Dedifferentiated amniotic fluid mesenchymal stem cell (primary cell): ENCODE data around the gene BCR.

Source experiments
- DNase-seq: peaks from one replicate; pipeline ENCODE4 v3.0.0-alpha.2; 2016; ENCODE audit errors: extremely low spot score

BCR gene

DNA sequence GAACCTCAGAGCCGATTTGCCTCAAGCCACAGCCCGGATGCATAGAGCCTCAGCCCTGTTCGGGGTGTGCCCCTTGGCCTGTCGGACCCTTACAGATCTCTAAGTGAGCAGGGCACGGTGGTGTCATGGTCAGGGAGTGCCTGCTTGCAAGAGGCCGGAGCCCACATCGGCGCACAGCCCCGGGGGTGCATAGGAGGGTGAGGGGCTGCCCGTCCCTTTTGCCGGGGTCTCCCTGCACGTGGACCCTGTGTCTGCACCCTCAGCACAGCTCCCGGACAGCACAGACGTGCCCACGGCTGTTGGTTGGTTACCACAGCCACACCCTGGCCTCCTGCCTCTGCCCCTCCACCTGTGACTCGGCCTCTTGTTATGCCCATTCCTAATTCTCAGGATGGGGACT lies 28.5 kb upstream of the BCR start:
- DNase-seq = no peak

DNA sequence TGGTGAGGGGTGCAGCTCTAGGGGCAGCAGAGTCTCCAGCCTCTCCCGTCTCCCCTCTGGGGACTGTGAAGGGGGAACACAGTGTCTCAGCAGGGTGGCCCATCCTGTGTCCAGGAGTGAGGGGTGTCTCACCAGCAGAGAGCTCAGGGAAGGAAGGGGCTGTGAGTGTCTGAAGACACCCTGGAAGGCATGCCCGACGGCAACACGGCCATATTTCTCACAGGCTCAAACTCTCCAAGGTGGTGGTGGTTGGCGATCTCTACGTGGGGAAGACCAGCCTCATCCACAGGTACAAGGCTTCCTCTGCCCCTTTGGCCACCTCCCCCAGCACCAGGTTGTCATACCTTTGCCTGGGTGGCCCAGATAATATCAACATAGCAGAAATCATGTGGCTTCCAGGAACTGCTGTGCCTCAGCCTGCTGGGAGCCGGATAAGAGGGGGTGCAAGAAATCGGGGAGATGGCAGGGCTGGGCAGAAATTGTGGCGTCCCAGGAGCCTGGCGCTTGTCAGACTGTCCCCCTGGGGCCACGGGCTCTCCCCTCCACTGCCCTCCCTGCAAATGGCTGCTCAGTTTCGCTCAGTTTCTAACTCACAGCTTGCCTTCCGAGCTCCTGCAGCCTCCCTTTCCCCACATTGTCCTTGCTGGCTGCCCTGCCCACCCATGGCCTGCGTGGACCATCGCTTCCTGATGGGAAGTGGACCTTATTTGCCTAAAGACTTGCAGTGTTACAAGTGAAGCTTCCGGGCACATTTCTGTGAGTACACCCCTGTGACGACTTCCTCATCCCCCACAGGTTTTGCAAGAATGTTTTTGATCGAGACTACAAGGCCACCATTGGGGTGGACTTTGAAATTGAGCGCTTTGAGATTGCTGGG lies 27.8 kb upstream of the BCR start:
- DNase-seq = no peak

- DNase-seq = no peak
Measured at GRCh38 chr22:23153994-23154393, 26.3 kb upstream of the BCR start.

DNA sequence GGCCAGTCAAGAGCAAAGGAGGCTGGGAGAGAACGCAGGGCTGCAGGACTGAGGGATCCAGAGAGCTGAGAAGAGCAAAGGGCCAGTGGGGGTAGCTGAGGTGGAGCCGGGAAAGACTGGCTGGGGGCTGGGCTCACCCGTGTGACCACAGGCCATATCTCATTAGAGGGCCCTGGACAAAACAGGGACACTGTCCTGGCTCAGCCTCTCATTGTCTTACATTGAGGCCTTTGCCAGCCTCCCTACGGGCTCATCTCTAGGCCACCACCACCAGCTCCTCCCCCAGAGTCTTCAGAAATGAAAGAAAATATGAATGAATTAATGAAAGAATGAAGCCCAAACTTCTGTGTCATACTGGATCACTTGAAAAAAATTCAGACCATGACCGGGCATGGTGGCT lies 25.8 kb upstream of the BCR start:
- no peak for DNase-seq

DNA sequence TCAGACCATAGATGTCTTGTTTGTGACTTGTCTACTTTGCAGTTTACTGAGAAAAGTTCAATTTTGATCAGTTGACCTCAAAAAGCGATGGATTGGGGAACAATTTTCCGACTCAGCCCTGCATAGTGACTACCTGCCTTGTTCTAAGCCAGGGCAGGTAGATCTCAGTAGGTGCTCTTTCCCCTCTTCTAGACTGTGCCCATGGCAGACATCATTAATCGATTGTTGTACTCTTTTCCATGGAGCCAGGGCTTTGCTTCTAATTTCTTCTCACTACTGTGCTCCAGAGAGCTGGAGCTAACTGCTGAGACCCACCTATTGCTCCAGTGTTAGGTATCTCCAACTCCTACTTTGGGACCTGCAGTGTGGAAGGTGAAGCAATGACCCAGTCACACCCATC lies 25.2 kb upstream of the BCR start:
- no peak for DNase-seq

- DNase-seq = no peak
Measured at GRCh38 chr22:23155831-23156230, 24.5 kb upstream of the BCR start.

- DNase-seq = no peak
Measured at GRCh38 chr22:23156286-23156685, 24.0 kb upstream of the BCR start.

DNA sequence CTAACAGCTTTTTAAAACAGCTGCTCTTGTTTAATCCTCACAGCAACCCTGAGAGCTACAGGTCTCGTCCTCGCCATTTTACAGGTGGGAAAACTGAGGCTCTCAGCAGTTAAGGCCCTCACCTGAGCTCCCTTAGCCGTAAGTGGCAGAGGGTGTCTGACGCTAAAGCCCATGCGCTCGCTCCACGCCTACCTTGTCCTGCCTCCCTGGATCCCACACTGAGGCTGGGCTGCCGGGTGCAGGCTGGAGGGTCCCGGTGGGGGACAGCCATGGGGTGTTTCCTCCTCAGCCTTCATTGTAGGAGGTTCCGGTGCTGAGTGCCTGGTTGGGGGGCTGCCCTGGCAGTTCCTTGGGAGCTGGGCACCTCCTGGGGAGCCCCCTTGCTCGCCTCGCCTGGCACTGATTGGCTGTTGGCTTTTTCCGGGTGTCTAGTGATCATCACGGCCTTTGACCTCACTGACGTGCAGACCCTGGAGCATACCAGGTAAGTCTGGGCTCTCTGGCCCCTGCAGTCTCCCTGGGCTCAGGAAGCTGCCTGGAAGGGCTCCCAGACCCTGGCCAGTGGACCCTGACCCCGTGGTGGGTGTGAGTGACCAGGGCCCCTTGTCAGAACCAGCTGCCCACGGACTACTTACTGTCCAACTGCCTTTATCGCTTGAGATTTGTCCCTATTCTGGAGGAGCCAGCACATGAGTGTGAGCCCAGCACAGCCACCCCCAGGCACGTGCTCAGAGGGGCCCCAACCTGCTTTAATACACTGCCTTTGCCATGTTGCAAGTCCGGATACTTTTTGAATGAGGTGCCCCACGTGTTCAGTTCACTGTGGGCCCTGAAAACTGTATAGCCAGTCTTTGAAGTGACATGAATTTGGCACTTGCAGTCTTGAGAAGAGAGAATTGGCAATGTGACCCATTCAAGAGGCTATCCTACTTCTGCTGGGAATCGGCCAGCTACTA lies 22.5 kb upstream of the BCR start:
- no peak for DNase-seq

- DNase-seq = no peak
Measured at GRCh38 chr22:23158516-23159290, 21.6 kb upstream of the BCR start.

DNA sequence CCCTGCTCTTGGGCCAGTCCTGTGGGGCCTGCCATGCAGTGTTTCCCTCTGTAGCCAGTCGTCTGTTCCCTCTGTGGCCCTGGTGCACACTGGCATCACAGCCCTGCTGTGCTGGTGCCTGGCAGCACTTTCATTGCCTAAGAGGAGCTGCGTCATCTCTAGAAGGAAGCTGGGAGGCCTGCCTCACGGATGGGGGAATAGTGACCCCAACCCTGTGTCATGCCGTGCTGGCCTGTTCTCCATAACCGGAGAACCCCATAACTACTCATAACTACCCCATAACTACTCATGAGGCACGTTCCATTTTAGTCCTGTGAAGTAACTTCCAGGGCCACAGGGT lies 21.0 kb upstream of the BCR start:
- DNase-seq = no peak

DNA sequence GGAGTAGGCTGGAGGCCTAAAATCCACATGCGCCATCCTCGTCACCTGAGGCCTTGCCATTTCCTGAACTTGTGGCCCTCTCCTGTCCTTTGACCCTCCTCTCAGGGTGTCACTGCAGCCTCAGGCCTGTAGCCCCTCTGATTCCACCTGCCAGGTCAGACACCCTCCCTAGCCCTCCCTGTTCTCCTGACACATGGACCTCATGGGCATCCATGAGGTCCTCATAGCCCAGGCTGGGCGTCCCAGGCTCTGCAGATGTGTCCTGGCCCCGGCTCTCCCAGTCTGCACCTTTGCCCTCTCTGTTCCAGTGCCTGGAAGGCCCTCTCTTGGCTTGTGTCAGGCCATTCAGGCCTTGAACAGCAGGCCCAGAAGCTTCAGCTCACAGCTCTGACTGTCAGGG lies 19.3 kb upstream of the BCR start:
- DNase-seq = no peak

DNA sequence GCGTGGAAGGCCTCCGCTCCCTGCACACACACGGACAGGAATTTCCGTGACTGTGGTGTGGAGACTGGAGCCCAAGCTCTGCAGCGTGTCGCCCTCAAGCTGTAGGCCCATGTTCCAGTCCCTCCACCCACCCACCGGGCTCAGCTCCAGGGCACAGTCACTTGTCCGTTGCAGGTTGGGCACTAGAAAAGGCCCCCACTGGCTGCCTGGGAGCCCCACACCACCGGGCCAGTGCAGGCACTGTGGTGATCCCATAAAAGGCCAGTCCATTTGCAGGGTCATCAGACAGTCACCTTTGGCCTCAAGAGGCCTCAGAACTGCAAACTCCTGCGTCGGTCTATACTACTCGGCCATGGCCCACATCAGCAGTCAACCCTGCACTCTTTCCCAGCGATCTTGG lies 18.7 kb upstream of the BCR start:
- DNase-seq = no peak

DNA sequence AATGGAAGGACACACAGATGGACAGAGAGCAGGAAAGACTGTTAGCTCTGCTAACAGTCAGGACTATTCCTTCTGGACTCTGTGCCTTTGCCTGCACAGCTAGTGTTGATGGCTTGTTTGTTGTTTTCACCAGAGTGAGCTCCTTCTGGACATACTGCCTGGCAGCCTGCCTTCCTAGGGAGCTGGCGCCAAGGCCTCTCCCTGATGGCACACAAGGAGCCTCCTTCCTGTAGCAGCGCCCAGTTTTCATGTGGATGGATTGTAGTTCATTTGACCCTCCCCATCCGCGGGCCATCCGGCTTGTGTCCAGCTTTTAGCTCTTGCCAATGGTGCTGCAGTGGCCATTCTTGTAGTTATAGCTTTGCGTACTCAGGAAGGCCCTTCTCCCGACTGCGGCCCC lies 16.6 kb upstream of the BCR start:
- no peak for DNase-seq

- DNase-seq = no peak
Measured at GRCh38 chr22:23164091-23164490, 16.2 kb upstream of the BCR start.

- DNase-seq = no peak
Measured at GRCh38 chr22:23166042-23166831, 14.1 kb upstream of the BCR start.

DNA sequence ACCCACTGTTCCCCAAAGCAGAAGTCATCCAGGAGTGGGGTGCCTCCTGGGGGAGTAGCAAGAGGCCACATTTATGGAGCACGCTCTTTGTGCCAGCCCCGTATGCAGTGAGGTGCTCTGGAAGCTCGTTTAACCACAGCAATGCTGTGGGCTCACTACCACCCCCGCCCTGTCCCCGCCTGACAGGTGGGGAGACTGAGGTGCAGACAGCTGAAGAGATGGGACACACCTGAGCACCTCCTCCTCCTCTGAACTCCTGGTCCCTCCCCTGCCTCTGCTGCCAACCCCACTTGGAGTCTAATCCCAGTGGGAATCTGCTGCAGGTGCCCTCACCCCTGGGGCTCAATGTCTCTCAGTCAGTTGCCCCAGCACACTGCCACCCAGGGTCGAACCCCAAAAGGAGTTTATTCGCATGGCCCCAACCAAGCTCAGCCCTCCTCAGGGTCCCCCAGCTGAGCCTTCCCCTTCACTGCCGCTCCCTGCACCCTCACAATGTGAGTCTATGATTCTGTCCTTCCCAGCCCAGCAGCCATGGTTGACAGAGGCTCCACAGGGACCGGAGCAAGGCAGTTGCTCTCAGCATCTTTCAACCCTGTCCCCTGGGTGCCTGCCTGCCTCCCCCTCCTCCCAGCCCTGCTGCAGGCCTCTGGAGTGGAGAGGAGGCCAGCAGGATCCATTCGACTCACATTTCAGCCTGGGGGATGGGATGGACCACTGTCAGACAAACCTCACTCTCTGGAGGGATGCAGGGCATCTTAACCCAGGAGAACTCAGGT lies 13.3 kb upstream of the BCR start:
- no peak for DNase-seq

DNA sequence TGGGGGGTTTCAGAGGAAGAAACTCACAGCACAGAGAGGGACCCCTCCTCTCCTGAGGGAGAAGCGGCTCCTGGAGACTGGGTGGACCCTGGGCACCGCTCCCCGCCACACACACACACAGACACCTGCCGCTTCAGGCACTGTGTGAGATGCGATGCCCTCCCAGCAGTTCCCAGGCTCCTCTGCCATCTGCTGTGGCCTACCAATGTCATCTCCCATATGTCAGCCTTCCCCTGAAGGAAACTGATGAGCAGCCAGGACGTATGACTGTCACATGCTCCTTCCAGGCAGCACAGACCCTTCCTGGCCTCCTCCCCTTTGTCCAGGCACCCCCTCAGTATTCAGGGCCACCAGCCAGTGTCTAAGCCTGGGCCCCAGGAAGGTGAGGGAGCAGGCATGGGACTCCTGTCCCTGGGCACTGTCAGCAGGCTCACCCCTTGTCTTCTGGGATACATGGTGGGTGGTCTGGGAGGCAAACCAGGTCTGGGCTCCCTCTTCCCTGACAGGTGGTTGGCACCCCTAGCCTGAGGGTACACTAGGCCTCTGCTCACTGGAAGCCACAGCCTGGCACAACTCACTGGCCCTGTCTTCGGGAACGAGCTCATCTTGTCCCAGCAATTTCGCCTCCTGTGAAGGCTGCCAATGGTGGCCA lies 11.8 kb upstream of the BCR start:
- no peak for DNase-seq

GRCh38 chr22:23169043-23169406 lies 11.3 kb upstream of the BCR start:
- no peak for DNase-seq

GRCh38 chr22:23175817-23176644 lies 4.3 kb upstream of the BCR start:
- no peak for DNase-seq
